Naive B cell (primary cell): ENCODE data around the gene KDM7A. TPM values are rescaled to one million over a fixed set of nuclear protein-coding genes. Genes with fewer than 3 reads are reported as not detected.

Experiments
- ATAC-seq, 2 donors: fragments of 150-1000 bp; cut with Tn5 transposase; 2 replicates each; pipeline ENCODE4 v1.10.0; 2021; ENCODE audit warnings: low read depth in 2 of 2, mild to moderate bottlenecking in 2 of 2, moderate library complexity in 2 of 2
- DNase-seq: peaks from one replicate; pipeline ENCODE4 v3.0.0; 2022
- H3K27ac Mint-ChIP-seq, 6 donors: one replicate each; pipeline ENCODE4 v1.8.0; 2020 to 2022; ENCODE audit warnings: mild to moderate bottlenecking in 6 of 6, mixed read lengths in 6 of 6, moderate library complexity in 5 of 6, inconsistent platforms in 2 of 6
- H3K27me3 Mint-ChIP-seq, 3 donors: one replicate each; pipeline ENCODE4 v1.8.0; 2021 to 2022; ENCODE audit warnings: mixed read lengths in 3 of 3, mild to moderate bottlenecking in 1 of 3
- H3K36me3 Mint-ChIP-seq, 2 donors: one replicate each; pipeline ENCODE4 v1.8.0; 2020 to 2022; ENCODE audit warnings: mixed read lengths in 2 of 2, inconsistent platforms in 1 of 2, mild to moderate bottlenecking in 1 of 2
- H3K4me1 Mint-ChIP-seq, 3 donors: one replicate each; pipeline ENCODE4 v1.8.0; 2020 to 2022; ENCODE audit warnings: mixed read lengths in 3 of 3, inconsistent platforms in 1 of 3, mild to moderate bottlenecking in 1 of 3, moderate library complexity in 1 of 3
- H3K4me3 Mint-ChIP-seq, 8 donors: one replicate each; pipeline ENCODE4 v1.8.0; 2020 to 2022; ENCODE audit warnings: mild to moderate bottlenecking in 8 of 8, mixed read lengths in 8 of 8, moderate library complexity in 8 of 8, inconsistent platforms in 2 of 8
- H3K9me3 Mint-ChIP-seq, 7 donors: one replicate each; pipeline ENCODE4 v1.8.0; 2020 to 2022; ENCODE audit warnings: mixed read lengths in 7 of 7, mild to moderate bottlenecking in 5 of 7, inconsistent platforms in 2 of 7, moderate library complexity in 1 of 7
- polyA plus RNA-seq, 6 donors: library from polyadenylated mRNA; unstranded; fragments of 300-500 nt; fragmentation: Illumina TruSeq; gene quantifications; one replicate each; pipeline ENCODE4 v1.2.3, GENCODE V29; 2021; ENCODE audit warnings: low read depth in 6 of 6

Gene KDM7A
- polyA plus RNA-seq, 6 donors from 2014 or later, result 5.8 to 10.1 (median 8.9) TPM

GRCh38 chr7:140085447-140085846, 91.3 kb downstream of the KDM7A start:
- Mint-ChIP-seq H3K4me3 (peak overlapping the region in 2 of 8 donors; percentile 31 to 47), H3K36me3 (no peaks in the 10 kb centered on the region)

GRCh38 chr7:140084972-140085371, 91.8 kb downstream of the KDM7A start:
- peak overlapping the region in 7 of 8 donors; percentile 6 to 80 (median 47) for H3K4me3 Mint-ChIP-seq
- DNase-seq (peak; percentile 40), ATAC-seq (peak; percentile 84 to 89)
- H3K27ac Mint-ChIP-seq, result peak overlapping the region in 4 of 6 donors; percentile 16 to 51 (median 50)
- H3K9me3 Mint-ChIP-seq, result no peaks in the 10 kb centered on the region
- H3K27me3 Mint-ChIP-seq, result no peaks in the 10 kb centered on the region
- H3K36me3 Mint-ChIP-seq, result no peaks in the 10 kb centered on the region
- H3K4me1 Mint-ChIP-seq, result peaks cover 13 to 20% (median 16%) of the 10 kb centered on the region in 3 donors

More at GRCh38 chr7:140085447-140085846, 91.3 kb downstream of the KDM7A start:
- no peaks in the 10 kb centered on the region for H3K9me3 Mint-ChIP-seq
- H3K27ac Mint-ChIP-seq, result peak overlapping the region in 2 of 6 donors; percentile 16 to 50
- peaks cover 13 to 20% (median 16%) of the 10 kb centered on the region in 3 donors for H3K4me1 Mint-ChIP-seq
- ATAC-seq (peak in 1 of 2 donors; percentile 8), DNase-seq (no peak)
- H3K27me3 Mint-ChIP-seq, result no peaks in the 10 kb centered on the region

- Mint-ChIP-seq H3K27ac (peak overlapping the region in 5 of 6 donors; percentile 12 to 83 (median 69)), H3K27me3 (no peaks in the 10 kb centered on the region), H3K4me3 (peak overlapping the region in 1 of 8 donors; percentile 35), H3K4me1 (peaks cover 13 to 20% (median 16%) of the 10 kb centered on the region in 3 donors), H3K9me3 (no peaks in the 10 kb centered on the region), H3K36me3 (no peaks in the 10 kb centered on the region)
- DNase-seq, result no peak
- ATAC-seq, result no peak
These were observed 92.6 kb downstream of the KDM7A start for GRCh38 chr7:140084142-140084655.

GRCh38 chr7:140082770-140083169, 94.0 kb downstream of the KDM7A start:
- ATAC-seq (no peak), DNase-seq (no peak)
- peak overlapping the region in 3 of 6 donors; percentile 68 to 83 (median 74) for H3K27ac Mint-ChIP-seq
- H3K4me3 Mint-ChIP-seq, result no peak overlapping the region
- H3K4me1 Mint-ChIP-seq, result peaks cover 16 to 20% (median 16%) of the 10 kb centered on the region in 3 donors
- no peaks in the 10 kb centered on the region for H3K36me3 Mint-ChIP-seq
- no peaks in the 10 kb centered on the region for H3K27me3 Mint-ChIP-seq
- H3K9me3 Mint-ChIP-seq, result no peaks in the 10 kb centered on the region

GRCh38 chr7:140081774-140082425, 94.9 kb downstream of the KDM7A start:
- Mint-ChIP-seq H3K4me3 (no peak overlapping the region), H3K9me3 (no peaks in the 10 kb centered on the region), H3K36me3 (no peaks in the 10 kb centered on the region), H3K27ac (peak overlapping the region in 2 of 6 donors; percentile 33 to 42), H3K4me1 (peaks cover 16 to 20% (median 16%) of the 10 kb centered on the region in 3 donors), H3K27me3 (no peaks in the 10 kb centered on the region)
- DNase-seq (no peak), ATAC-seq (no peak)

- no peak for ATAC-seq
- peak overlapping the region in 1 of 6 donors; percentile 29 for H3K27ac Mint-ChIP-seq
These were observed 95.9 kb downstream of the KDM7A start for GRCh38 chr7:140080919-140081318.

GRCh38 chr7:140079121-140079536, 97.7 kb downstream of the KDM7A start:
- ATAC-seq, result no peak
- Mint-ChIP-seq H3K27me3 (no peaks in the 10 kb centered on the region), H3K27ac (no peak overlapping the region), H3K36me3 (no peaks in the 10 kb centered on the region), H3K4me1 (peaks cover 2 to 13% (median 7%) of the 10 kb centered on the region in 3 donors), H3K9me3 (no peaks in the 10 kb centered on the region), H3K4me3 (peak overlapping the region in 1 of 8 donors; percentile 3)
- no peak for DNase-seq

More at GRCh38 chr7:140080919-140081318, 95.9 kb downstream of the KDM7A start:
- no peaks in the 10 kb centered on the region for H3K27me3 Mint-ChIP-seq
- H3K9me3 Mint-ChIP-seq, result no peaks in the 10 kb centered on the region
- DNase-seq, result no peak
- no peaks in the 10 kb centered on the region for H3K36me3 Mint-ChIP-seq
- H3K4me3 Mint-ChIP-seq, result no peak overlapping the region
- H3K4me1 Mint-ChIP-seq, result peaks cover 12 to 25% (median 16%) of the 10 kb centered on the region in 3 donors

- Mint-ChIP-seq H3K4me1 (peaks cover 0 to 11% (median 5%) of the 10 kb centered on the region in 3 donors), H3K4me3 (no peak overlapping the region), H3K9me3 (no peaks in the 10 kb centered on the region), H3K36me3 (no peaks in the 10 kb centered on the region), H3K27ac (no peak overlapping the region), H3K27me3 (no peaks in the 10 kb centered on the region)
- ATAC-seq (peak in 1 of 2 donors; percentile 35), DNase-seq (no peak)
These were observed 98.4 kb downstream of the KDM7A start for GRCh38 chr7:140078392-140078791.

- Mint-ChIP-seq H3K4me3 (no peak overlapping the region), H3K9me3 (peaks cover 0 to 6% (median 3%) of the 10 kb centered on the region in 7 donors), H3K27me3 (peaks cover 0 to 8% (median 8%) of the 10 kb centered on the region in 3 donors), H3K36me3 (peaks cover 0 to 7% of the 10 kb centered on the region in 2 donors), H3K27ac (no peak overlapping the region), H3K4me1 (peaks cover 0 to 5% (median 3%) of the 10 kb centered on the region in 3 donors)
- ATAC-seq, result no peak
- DNase-seq, result no peak
These were observed 102.0 kb downstream of the KDM7A start for GRCh38 chr7:140074780-140075179.

- DNase-seq, result no peak
- Mint-ChIP-seq H3K9me3 (peaks cover 13 to 39% (median 25%) of the 10 kb centered on the region in 7 donors), H3K27me3 (peaks cover 0 to 8% (median 8%) of the 10 kb centered on the region in 3 donors)
These were observed 106.2 kb downstream of the KDM7A start for GRCh38 chr7:140070546-140070945.

GRCh38 chr7:140069298-140069949, 107.4 kb downstream of the KDM7A start:
- H3K27me3 Mint-ChIP-seq, result peaks cover 0 to 8% (median 8%) of the 10 kb centered on the region in 3 donors
- H3K4me1 Mint-ChIP-seq, result no peaks in the 10 kb centered on the region
- no peak for DNase-seq
- H3K27ac Mint-ChIP-seq, result peak overlapping the region in 2 of 6 donors; percentile 28 to 57
- H3K9me3 Mint-ChIP-seq, result peaks cover 13 to 40% (median 25%) of the 10 kb centered on the region in 7 donors
- no peak overlapping the region for H3K4me3 Mint-ChIP-seq
- ATAC-seq, result no peak
- peaks cover 17 to 31% of the 10 kb centered on the region in 2 donors for H3K36me3 Mint-ChIP-seq

More at GRCh38 chr7:140070546-140070945, 106.2 kb downstream of the KDM7A start:
- ATAC-seq, result no peak
- H3K27ac Mint-ChIP-seq, result no peak overlapping the region
- peaks cover 17 to 31% of the 10 kb centered on the region in 2 donors for H3K36me3 Mint-ChIP-seq
- no peaks in the 10 kb centered on the region for H3K4me1 Mint-ChIP-seq
- no peak overlapping the region for H3K4me3 Mint-ChIP-seq

- ATAC-seq (no peak), DNase-seq (no peak)
- Mint-ChIP-seq H3K27ac (no peak overlapping the region), H3K4me1 (peaks cover 5 to 9% (median 9%) of the 10 kb centered on the region in 3 donors), H3K9me3 (peaks cover 13 to 40% (median 25%) of the 10 kb centered on the region in 7 donors), H3K27me3 (peaks cover 0 to 8% (median 8%) of the 10 kb centered on the region in 3 donors), H3K36me3 (peaks cover 17 to 31% of the 10 kb centered on the region in 2 donors), H3K4me3 (no peak overlapping the region)
These were observed 108.8 kb downstream of the KDM7A start for GRCh38 chr7:140068033-140068432.

- no peak for DNase-seq
- no peak for ATAC-seq
- Mint-ChIP-seq H3K4me1 (peaks cover 8 to 9% (median 9%) of the 10 kb centered on the region in 3 donors), H3K9me3 (peaks cover 13 to 40% (median 25%) of the 10 kb centered on the region in 7 donors), H3K36me3 (peaks cover 17 to 31% of the 10 kb centered on the region in 2 donors), H3K4me3 (no peak overlapping the region), H3K27me3 (peaks cover 0 to 8% (median 6%) of the 10 kb centered on the region in 3 donors), H3K27ac (no peak overlapping the region)
These were observed 109.7 kb downstream of the KDM7A start for GRCh38 chr7:140067052-140067451.
